K562 (cell line): ENCODE data around the gene ADNP. TPM values are rescaled to one million over a fixed set of nuclear protein-coding genes. Genes with fewer than 3 reads are reported as not detected.

Experiments
- ATAC-seq: fragments of 200-7000 bp; cut with Tn5 transposase; 3 replicates; pipeline ENCODE4 v1.9.1; 2020; ENCODE audit warnings: moderate library complexity
- BruUV-seq: library from RNA; stranded (reverse); fragments of 400-500 nt; replicated peaks from 2 replicates; lab custom pipeline; 2021; lab: Mats Ljungman, UMichigan
- CTCF ChIA-PET: fragments of 300-600 bp; formaldehyde crosslinking; extraction: SDS; loops from one replicate; lab custom pipeline; 2021; ENCODE audit warnings: low intra/inter-chr PET ratio; lab: Yijun Ruan, JAX
- POLR2A ChIA-PET: fragments of 300-600, 350-650 bp; sonication (Branson Sonifier 250); formaldehyde crosslinking; extraction: SDS; loops from one replicate; lab custom pipeline; 2021; ENCODE audit warnings: antibody characterized with exemption, inconsistent platforms; lab: Yijun Ruan, JAX
- DNase-seq, 4 experiments: peaks; one replicate each; pipeline versions ENCODE4 v3.0.0 to v3.0.0-alpha.2; 2011 to 2018; ENCODE audit warnings: low spot score in 3 of 4, mixed read lengths in 3 of 4; ENCODE audit errors: extremely low read depth in 1 of 4
- FAIRE-seq: peaks from 2 replicates; lab custom pipeline; 2011; peaks lifted over from hg19 to GRCh38; lab: Jason Lieb, UNC
- H2AFZ ChIP-seq: 2 replicates; pipeline ENCODE4 v1.6.0; 2011; ENCODE audit warnings: low read depth, low read length, control low read depth, inconsistent platforms
- H3K27ac ChIP-seq: fragments of 200-600 bp; 3 replicates; pipeline ENCODE4 v1.8.0; 2011; ENCODE audit warnings: low read depth, mild to moderate bottlenecking, control low read depth, inconsistent platforms, low read length, moderate library complexity, mixed read lengths; ENCODE audit errors: extremely low read depth
- H3K27me3 ChIP-seq, 2 experiments: fragments of 300-600 bp in 1 of 2; 2 replicates in 1 of 2; 3 replicates in 1 of 2; pipeline versions ENCODE4 v1.6.0 to v1.8.0; 2011; ENCODE audit warnings: inconsistent platforms in 2 of 2, low read length in 2 of 2, mild to moderate bottlenecking in 1 of 2, mixed read lengths in 1 of 2, moderate library complexity in 1 of 2; ENCODE audit not compliant: control insufficient read depth in 2 of 2, insufficient read depth in 2 of 2
- H3K36me3 ChIP-seq: fragments of 300-600 bp; 3 replicates; pipeline ENCODE4 v1.8.0; 2011; ENCODE audit warnings: mild to moderate bottlenecking, low read length, inconsistent platforms; ENCODE audit not compliant: control insufficient read depth, insufficient read depth
- H3K4me1 ChIP-seq, 2 experiments: fragments of 200-600 bp in 1 of 2; replicated peaks in 1 of 2; 2 replicates in 1 of 2; 3 replicates in 1 of 2; pipeline versions ENCODE4 v1.5.1 to v1.8.0; 2011; ENCODE audit warnings: inconsistent platforms in 2 of 2, low read length in 2 of 2, mild to moderate bottlenecking in 1 of 2, mixed read lengths in 1 of 2, moderate library complexity in 1 of 2; ENCODE audit not compliant: control insufficient read depth in 2 of 2, insufficient read depth in 2 of 2
- H3K4me2 ChIP-seq: 2 replicates; pipeline ENCODE4 v1.6.1; 2011; ENCODE audit warnings: low read length, control low read depth, inconsistent platforms, mixed read lengths; ENCODE audit not compliant: insufficient read depth
- H3K4me3 ChIP-seq: fragments of 200-600 bp; sonication (generic), shearing (Covaris generic); 2 replicates; pipeline ENCODE4 v1.5.1; 2016; ENCODE audit warnings: control low read depth, inconsistent platforms
- H3K79me2 ChIP-seq: fragments of 200-600 bp; 3 replicates; pipeline ENCODE4 v1.8.0; 2011; ENCODE audit warnings: low read length, inconsistent platforms; ENCODE audit not compliant: control insufficient read depth, insufficient read depth
- H3K9ac ChIP-seq, 2 experiments: 2 replicates each; pipeline versions ENCODE4 v1.6.0 to v1.6.1; 2011; ENCODE audit warnings: low read depth in 2 of 2, low read length in 2 of 2, control low read depth in 1 of 2, inconsistent platforms in 1 of 2, mild to moderate bottlenecking in 1 of 2, mixed read lengths in 1 of 2; ENCODE audit not compliant: insufficient read depth in 1 of 2
- H3K9me1 ChIP-seq: one replicate; pipeline ENCODE4 v1.6.0; 2011; ENCODE audit warnings: inconsistent platforms, mild to moderate bottlenecking, low read length, moderate library complexity; ENCODE audit not compliant: control insufficient read depth, insufficient read depth
- H3K9me3 ChIP-seq: replicated peaks from 2 replicates; pipeline ENCODE4 v1.5.1; 2011; ENCODE audit warnings: low read depth, low read length, inconsistent platforms; ENCODE audit not compliant: control insufficient read depth, insufficient read depth
- H4K20me1 ChIP-seq: replicated peaks from 2 replicates; pipeline ENCODE4 v1.6.1; 2011; ENCODE audit warnings: low read length, inconsistent platforms, mixed read lengths; ENCODE audit not compliant: control insufficient read depth, insufficient read depth
- EGR1 ChIP-seq: fragments of 450-650 bp; conservative IDR thresholded peaks from 2 replicates; pipeline ENCODE4 v1.6.1; 2017; ENCODE audit warnings: mild to moderate bottlenecking
- GTF2F1 ChIP-seq: IDR thresholded peaks from 2 replicates; pipeline ENCODE4 v1.6.1; 2011; ENCODE audit warnings: low read depth, low read length, improper control_type of control experiment
- GTF3C2 ChIP-seq: IDR thresholded peaks from 3 replicates; pipeline ENCODE4 v1.6.1; 2011; ENCODE audit warnings: borderline replicate concordance, mild to moderate bottlenecking, moderate library complexity; ENCODE audit not compliant: insufficient read length; ENCODE audit errors: extremely low read depth
- HNRNPL ChIP-seq: fragments of 200-400 bp; formaldehyde crosslinking; IDR thresholded peaks from 2 replicates; pipeline ENCODE4 v1.6.1; 2017; ENCODE audit warnings: low read depth, mild to moderate bottlenecking, low read length
- TRIM25 ChIP-seq: fragments of 450-650 bp; IDR thresholded peaks from 2 replicates; pipeline ENCODE4 v1.7.0; 2016; ENCODE audit warnings: borderline replicate concordance
- UBTF ChIP-seq, 2 experiments: IDR thresholded peaks; 2 replicates each; pipeline ENCODE4 v1.6.1; 2012; ENCODE audit warnings: improper control_type of control experiment in 2 of 2, low read depth in 2 of 2, low read length in 2 of 2, borderline replicate concordance in 1 of 2
- ZFP91 ChIP-seq: sonication (generic); formaldehyde crosslinking; IDR thresholded peaks from 2 replicates; pipeline ENCODE4 v1.8.0; 2022; ENCODE audit warnings: mild to moderate bottlenecking, missing genetic modification reagents
- ZNF740 ChIP-seq, 3 experiments: fragments of 200-800 bp in 1 of 3; sonication (Bioruptor generic) in 1 of 3; sonication (generic) in 1 of 3; formaldehyde crosslinking in 1 of 3; IDR thresholded peaks; 2 replicates each; pipeline versions ENCODE4 v1.6.1 to v1.8.0; 2016 to 2022; ENCODE audit warnings: mild to moderate bottlenecking in 2 of 3, missing compliant biosample characterization in 2 of 3, missing genetic modification characterization in 2 of 3, missing genetic modification reagents in 1 of 3
- WGBS: fragments of 100-300 bp; shearing (Covaris generic); methylation state at CpG from one replicate; pipeline ENCODE4 v1.1.6; 2016; ENCODE audit warnings: low coverage, mixed read lengths; ENCODE audit not compliant: insufficient coverage; ENCODE audit errors: missing lambda C conversion rate; 5-methylcytosine and 5-hydroxymethylcytosine counted together
- in situ Hi-C: fragments of 300-500 bp; cut with MboI; formaldehyde crosslinking; loops from 4 replicates; pipeline ENCODE4 v1.15.0; 2018; ENCODE audit warnings: inconsistent platforms, mixed read lengths
- intact Hi-C: fragments of 100-400 bp; cut with micrococcal nuclease; formaldehyde crosslinking; loops from 2 replicates; pipeline ENCODE4 v1.14.2; 2022
- polyA plus RNA-seq, 8 experiments: library from polyadenylated mRNA; depleted of rRNA in 4 of 8; stranded (reverse) in 5 of 8; unstranded in 3 of 8; fragments of >200 nt; fragmentation: Nextera tagmentation in 2 of 8; fragmentation: Illumina TruSeq in 1 of 8; extraction: Ambion mirVana in 2 of 8; extraction: Trizol in 1 of 8; gene quantifications; 2 replicates each; pipeline versions ENCODE4 v1.2.1 to v1.2.3, GENCODE V29; 2011 to 2014; ENCODE audit warnings: inconsistent platforms in 1 of 8, missing spikeins in 1 of 8
- total RNA-seq, 7 experiments: library from RNA; depleted of rRNA in 6 of 7; stranded (reverse); fragments of >200 nt in 6 of 7; fragmentation: Illumina TruSeq in 2 of 7; extraction: Trizol in 2 of 7; gene quantifications; 2 replicates each; pipeline versions ENCODE4 v1.2.1 to v1.2.3, GENCODE V29; 2011 to 2021; ENCODE audit warnings: low replicate concordance in 1 of 7

Gene ADNP
- total and polyA plus RNA-seq, 9 of the 15 experiments (the other 6 are each of a cell fraction or from before 2014, with no cell fraction given) = 17.8 to 59.9 (median 25.3) TPM

GRCh38 chr20:50877232-50877743, 53.9 kb downstream of the ADNP start:
- Histone ChIP-seq H3K9me3 (no peaks in the 10 kb centered on the region), H3K9ac (no peak overlapping the region), H3K4me1 (peaks cover 5 to 7% of the 10 kb centered on the region in 2 experiments; a peak in 4 of 5 replicates), H3K36me3 (no peaks in the 10 kb centered on the region), H3K27me3 (no peaks in the 10 kb centered on the region; a peak in 1 of 5 replicates), H3K27ac (no peak overlapping the region), H3K4me2 (no peak overlapping the region), H3K79me2 (no peaks in the 10 kb centered on the region), H2AFZ (no peak overlapping the region), H3K4me3 (no peak overlapping the region), H4K20me1 (0 out of 2 replicates have a peak, but pooled peaks cover 4% of the 10 kb centered on the region), H3K9me1 (no peaks in the 10 kb centered on the region)
- FAIRE-seq = no peak
- ChIA-PET CTCF (no interaction called here), POLR2A (interaction anchor here (0.7 kb wide), 1 partner anchor 100 kb away, joined by 3 read pairs; no protein-coding TSS in a partner anchor)
- intact Hi-C loops = no loop called here
- DNase-seq = no peak
- BruUV-seq = no TSS peak
- 23% methylated on average over 6 of the region's 6 CpGs for WGBS
- in situ Hi-C loops = no loop called here
- ATAC-seq = no peak
- TF ChIP-seq HNRNPL = no peak
- TF ChIP-seq ZNF740 (CRISPR knock-in tag; IDR thresholded peaks at IDR 0.05) = no peak
- no peak for TF ChIP-seq ZNF740 (tag; IDR thresholded peaks at IDR 0.05)
- TF ChIP-seq EGR1 = no peak
- no peak for TF ChIP-seq GTF2F1
- TF ChIP-seq GTF3C2 = no peak
- no peak for TF ChIP-seq UBTF (IDR thresholded peaks at IDR 0.05; ENCODE audit: borderline replicate concordance in 1 of 2, low read depth in 2 of 2, low read length in 2 of 2)
- no peak for TF ChIP-seq ZFP91 (CRISPR knock-in tag)
- TF ChIP-seq TRIM25 = no peak
